Measurements from ENCODE around the gene PTPRK.

The PTPRK gene

DNA sequence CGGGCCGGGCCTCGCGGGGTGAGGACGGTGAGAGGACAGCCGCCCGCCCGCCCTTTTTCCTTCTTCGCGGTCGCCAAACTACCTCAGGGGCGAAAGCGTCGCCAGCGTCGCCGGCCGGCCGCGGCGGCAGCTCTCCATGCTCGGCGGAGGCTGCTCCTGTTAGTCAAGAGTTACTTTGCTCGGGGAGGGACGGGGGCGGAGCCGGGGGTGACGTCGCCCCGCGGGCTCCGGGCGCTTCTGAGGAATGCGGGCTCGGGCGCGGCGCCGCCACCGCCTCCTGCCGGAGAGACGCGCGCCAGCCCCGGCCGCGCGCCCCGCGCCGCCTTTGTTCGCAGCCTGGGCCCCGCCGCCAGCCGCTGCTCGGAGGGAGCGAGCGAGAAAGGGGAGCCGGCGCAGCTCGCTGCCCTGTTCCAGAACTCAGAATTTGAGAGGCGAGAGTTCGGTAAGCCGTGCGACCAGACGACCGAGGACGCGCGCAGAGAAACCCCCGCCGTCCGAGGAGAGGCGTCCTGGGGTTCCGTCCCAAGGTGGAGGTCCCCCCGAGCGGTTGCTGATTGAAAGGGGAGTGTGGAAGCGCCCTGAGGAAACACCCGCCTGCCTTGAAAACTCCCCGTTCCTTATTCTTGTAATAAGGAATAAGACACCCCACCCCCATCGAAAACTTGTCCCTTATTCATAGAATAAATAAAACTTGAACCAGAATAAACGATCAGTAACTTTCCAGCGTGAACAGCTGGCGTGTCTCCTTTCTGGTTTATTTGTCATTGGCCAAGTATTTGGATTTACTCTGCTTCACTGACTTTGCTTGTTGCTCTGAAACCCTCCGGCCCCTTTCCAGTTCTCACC, at the start of gene PTPRK:
TSS of gene PTPRK (minus strand) at position 164 of the 846 bp plus-strand sequence. CDS start 241 bp downstream, outside the sequence.
- peak; percentile 69 for DNase-seq

DNA sequence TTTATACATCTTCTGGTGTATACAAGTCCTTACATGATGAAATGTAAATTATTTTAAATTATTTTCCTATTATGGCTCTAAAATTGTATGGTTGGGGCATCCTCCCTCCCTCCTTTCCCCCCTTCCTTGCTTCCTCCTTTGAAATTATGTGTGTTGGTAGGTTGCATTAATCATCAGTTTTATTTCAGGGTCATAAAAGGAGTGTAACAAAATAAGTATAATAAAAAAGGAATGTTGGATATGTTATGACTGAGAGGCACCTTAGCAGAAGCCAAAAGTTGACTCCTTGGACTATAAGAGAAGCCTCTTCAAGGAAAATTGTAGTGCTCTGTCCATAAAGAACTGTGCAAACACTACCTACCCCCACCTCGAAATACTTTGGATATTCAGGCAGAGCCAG, 46.6 kb upstream of the PTPRK start:
- DNase-seq: no peak

DNA sequence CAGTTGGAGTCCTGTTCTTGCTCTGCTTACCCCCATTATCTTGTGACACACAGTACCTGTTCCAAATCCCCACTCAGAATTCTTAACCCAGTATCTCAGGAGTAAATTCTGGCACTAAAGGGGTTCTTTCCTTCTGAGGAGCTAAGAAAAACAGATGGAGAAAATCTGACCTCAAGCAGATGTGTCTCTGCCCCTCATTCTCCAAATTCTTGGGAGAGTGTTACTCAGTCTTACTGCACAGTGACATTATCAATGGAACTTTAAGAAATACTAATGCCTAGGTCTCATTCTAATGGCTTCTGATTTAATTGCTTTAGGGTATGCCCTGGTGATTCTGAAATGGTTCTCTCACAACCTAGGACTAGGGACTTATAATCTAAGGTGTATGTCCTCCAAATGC, 40.6 kb upstream of the PTPRK start:
- no peak for DNase-seq

DNA sequence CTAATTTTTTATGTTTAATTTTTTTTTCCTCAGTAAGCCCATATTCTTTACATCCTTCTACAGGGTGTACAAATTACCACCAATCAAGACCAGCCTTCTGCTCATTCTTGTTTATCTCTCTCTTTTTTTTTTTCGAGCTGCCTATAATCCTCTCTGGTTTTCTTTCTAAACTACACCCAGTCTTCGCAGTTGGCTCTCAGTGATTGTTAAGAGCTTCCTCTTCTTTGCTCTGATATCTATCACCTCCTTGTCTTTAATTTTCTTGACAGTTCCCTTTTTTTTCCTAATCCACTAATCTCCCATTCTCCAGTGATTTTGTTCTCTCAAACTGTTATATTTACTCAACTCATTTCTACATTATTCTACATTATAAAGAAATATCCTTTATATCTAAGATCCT, 38.5 kb upstream of the PTPRK start:
- no peak for DNase-seq

DNA sequence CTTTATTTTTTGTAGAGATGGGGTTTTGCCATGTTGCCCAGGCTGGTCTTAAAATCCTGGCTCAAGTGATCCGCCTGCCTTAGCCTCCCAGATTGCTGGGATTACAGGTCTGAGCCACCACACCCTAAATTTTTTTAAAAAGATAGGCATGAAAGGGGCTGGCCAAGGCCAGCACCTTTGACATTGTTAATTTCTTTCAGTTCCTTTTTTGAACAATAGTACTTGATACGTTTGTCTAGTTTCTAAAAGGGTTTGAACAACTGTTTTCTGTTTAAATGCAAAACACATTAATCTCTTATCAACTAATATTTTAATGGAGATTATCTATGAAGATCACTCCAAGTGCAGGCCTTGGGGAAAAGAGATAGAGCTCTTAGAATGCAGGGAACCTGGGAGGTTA, 37.6 kb upstream of the PTPRK start:
- no peak for DNase-seq

DNA sequence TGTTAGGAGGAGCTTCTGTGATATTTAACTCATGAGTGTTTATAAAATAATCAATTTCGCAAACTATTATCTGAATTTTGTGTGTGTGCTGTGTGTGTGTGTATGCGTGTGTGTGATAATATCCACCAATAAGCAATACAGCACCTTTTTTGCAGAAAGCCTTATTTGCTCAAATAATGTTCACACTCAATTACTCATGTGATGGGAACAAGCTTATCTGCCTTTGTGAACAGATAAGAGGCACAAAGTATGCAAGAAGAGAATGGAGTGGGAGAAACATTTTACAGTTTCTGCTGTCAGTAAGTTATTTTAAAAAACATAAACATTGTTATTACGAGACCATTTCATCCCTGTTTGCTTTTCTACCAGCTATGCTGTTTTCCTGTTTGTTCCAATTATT, 36.7 kb upstream of the PTPRK start:
- DNase-seq: no peak

DNA sequence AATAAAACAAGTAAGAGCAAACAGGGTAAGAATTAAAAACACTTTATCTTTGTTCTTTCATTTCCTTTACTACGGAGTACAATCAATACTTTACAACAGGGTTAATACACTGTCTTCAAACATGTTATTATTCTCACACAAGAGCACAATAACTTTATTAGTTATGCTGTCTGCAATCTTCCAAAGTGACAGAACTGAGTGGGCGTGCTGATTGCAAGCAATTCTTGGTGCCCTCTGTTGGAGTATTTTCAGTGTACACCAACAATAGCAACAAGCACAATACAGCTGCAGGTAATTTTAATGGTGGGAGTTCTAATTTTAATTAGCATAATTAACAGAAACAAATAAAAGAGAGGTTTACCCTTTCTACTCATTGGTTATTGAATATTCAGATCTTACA, 33.9 kb upstream of the PTPRK start:
- DNase-seq: no peak

DNA sequence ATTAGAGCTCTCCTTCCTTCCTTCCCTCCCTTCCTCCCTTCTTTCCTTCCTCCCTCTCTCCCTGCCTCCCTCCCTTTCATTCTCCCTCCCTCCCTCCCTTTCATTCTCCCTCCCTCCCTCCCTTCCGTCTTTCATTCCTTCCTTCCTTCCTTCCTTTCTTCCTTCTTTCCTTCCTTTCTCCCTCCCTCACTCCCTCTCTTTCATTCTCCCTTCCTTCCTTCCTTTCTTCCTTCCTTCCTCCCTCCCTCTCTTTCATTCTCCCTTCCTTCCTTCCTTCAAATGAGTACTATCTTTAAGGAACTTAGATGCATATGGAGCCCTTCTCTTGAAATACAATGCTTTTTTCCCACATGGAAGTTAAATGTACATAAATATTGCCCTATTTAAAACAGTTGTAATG, 20.9 kb upstream of the PTPRK start:
- DNase-seq: no peak

DNA sequence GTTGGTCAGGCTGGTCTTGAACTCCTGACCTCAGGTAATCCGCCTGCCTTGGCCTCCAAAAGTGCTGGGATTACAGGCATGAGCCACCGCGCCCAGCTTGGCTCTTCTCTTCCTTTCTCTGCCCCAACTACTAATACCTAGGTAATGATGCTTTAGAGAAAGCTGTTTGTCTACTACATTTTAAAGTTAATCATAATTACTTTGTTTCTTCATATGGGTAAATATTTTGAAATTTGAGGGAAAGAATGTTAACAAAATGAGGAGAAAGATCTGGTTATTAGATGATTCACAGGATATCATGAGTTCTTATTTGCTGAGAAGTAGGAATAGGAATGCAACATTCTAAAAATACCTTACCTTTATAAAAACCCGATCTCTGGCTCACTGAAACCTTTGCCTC, 18.4 kb upstream of the PTPRK start:
- no peak for DNase-seq

DNA sequence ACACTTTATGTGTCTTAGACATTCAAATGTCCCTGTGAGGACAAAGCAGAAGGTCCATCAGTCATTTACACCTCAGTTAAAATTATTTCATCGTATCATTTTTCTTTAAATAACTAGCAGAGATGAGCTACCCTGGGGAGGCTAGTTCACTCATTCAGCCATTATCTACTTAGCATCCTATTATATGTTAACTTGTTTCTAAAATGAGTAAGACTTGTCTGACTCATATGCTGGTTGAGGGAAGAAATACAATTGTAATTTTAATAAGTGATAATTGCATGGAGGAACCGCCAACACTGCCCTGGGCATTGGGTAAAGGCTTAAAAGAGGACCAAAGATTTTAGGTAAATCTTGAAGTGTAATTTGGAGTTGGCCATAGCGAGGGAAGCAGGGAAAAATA, 12.4 kb upstream of the PTPRK start:
- DNase-seq: no peak

DNA sequence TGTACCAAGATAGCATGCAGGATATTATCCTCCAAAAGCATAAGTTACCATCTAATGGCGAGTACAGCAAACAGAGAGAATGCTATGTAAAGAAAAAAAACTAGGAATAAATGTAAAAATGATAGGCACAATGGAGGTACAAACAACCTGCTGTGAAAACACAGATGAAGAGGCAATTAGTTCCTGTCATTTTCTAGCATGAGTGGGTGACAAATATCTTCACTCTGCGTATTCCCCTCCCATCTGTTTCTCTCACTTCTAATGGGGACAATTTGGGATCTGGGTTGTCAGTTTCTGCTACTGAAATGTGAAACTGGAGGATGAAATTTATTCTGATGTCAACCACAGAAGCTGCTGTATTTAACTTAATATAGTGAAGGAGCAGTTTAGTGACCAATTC, 11.7 kb upstream of the PTPRK start:
- no peak for DNase-seq

DNA sequence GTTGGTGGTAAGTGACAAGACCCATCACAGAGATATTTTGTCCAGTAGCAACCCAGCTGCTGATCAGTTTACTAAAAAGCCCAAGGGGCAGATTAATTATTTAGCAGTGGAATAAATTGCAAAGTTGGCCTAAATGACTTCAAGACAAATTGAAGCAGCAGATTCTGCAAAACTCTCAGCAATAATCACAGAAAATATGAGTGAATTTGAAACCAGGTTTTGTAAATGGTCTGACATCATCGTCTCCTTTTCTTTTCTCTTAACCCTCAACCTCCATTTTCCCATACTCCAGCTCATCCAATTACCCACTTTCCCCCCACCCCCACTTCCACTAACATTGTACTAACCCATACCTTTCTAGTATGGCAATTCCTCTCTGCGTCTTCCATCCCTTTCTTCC, 11.3 kb upstream of the PTPRK start:
- no peak for DNase-seq

DNA sequence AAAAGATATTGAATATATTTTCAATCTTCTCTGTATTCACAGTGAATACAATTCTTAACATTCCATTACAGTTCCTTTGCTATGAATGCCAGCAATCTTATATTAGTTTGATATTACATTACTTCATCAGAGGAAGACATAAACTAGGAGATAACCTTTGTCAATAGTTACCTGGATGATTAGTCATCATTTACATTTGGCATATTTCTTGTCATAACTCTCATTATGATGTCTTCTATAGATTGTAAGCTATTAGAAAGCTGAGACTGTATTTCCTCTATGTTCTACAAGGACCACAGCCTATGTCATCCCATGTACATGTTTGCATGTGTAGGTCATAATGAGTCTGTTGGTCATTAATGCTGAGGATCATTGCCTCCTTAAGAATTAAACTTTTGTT, 7.8 kb upstream of the PTPRK start:
- DNase-seq: no peak

DNA sequence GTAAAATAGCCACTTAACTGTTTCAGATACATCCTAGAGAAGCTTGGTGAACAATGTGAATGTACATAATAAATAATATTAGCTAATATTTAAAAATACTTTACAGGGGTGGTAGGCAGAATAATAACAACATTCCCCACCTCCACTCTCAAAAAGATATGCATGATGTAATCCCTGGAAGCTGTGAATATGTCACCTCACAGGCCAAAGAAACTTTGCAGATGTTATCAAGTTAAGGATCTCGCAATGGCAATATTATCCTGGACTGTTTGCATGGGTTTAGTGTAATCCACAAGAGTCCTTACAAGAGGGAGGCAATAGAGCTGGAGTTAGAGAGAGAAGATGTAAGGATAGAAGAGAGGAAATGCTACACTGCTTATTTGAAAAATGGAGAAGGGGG, 7.0 kb upstream of the PTPRK start:
- no peak for DNase-seq

DNA sequence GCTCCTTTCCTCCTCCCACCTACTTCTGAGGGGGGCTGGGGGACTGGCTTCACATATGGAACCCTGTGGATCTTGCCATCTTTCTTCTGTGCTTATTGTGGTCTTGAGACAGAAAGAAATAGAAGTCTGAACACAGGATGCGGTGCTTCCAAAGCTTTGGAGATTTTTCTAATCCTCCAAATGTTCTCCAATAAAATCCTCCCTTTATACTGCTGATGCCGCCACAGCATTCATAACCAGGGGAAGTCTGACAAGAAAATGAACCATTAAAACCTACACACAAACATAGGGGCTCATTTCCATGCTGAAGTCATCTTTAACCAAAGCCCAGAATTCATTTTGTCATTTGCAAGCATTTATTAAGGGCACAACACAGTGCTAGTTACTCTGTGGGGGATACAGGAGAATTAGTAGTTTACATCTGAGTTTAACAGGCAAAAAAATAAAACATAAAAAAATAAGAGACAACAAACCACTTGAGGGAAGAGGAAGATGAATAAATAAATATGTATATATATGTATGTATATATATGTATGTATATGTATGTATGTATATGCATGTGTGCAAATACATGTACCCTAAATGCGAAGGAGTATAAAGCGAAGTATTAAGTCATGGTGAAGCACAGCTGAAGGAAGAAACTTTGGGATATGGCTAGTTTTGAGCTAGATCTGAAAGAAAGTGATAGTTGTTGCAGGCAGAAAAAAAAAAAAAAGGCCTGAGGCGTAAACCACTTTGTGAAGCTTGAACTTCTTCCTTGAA, 5.9 kb upstream of the PTPRK start:
- DNase-seq: no peak

DNA sequence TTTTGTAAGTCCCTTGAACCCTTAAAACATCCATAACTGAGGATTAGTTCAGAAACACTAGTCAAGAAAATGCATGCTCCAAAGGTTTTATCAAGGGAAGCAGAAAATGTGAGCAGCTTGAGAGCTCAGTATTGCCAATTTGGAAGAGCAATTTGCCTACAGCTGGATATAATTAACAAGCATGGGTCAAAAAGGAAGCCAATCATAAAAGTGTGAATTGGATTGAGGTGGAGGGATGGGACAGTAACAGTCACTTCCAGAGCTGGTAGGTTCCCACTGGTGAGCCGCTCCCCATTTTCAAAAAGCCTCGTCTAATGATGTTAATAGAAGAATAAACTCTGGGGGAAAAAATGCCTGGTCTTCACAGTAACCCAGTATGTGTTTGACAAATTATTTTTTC, 5.0 kb upstream of the PTPRK start:
- DNase-seq: no peak

DNA sequence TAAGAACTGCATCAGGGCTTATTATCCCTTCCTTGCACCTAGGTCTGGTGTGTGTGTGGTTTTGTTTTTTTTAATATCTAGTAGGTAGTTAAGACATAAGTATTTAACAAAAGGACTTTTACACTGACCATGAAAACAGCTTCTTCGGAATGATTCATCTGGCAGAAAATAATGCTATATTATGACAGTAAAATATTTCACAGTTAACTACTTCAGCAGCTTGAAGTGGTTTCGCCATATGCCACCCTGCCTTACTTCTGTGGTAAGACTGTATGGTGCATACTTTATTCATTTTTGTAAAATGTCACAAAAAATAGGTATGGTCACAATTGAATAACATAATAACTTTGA, 858 bp upstream of the PTPRK start:
- no peak for DNase-seq

DNA sequence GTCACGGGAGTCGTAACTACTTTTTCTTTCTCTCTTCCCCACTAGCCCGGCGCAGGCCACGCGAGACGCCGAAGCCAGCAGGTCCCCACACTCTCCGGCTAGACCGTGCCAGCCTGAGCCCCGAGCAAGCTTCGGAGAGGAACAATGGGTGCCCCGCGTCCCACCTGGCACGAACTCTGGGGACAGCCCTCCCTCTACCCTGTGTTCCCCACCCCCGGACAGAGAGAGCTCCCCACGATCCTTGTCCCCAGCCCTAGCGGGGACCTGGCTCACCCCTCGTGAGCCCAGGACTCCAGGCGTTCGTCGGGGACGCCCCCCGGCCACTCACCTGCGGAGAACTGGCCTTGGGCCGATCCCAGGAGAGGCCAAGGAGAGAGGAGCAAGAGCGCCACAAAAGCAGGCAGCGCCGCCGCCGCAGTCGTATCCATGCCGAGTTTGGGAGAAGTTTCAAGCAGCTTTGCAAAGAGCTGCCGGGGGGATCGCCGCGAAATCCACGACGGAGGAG, 416 bp downstream of the PTPRK start:
- DNase-seq: peak; percentile 47

DNA sequence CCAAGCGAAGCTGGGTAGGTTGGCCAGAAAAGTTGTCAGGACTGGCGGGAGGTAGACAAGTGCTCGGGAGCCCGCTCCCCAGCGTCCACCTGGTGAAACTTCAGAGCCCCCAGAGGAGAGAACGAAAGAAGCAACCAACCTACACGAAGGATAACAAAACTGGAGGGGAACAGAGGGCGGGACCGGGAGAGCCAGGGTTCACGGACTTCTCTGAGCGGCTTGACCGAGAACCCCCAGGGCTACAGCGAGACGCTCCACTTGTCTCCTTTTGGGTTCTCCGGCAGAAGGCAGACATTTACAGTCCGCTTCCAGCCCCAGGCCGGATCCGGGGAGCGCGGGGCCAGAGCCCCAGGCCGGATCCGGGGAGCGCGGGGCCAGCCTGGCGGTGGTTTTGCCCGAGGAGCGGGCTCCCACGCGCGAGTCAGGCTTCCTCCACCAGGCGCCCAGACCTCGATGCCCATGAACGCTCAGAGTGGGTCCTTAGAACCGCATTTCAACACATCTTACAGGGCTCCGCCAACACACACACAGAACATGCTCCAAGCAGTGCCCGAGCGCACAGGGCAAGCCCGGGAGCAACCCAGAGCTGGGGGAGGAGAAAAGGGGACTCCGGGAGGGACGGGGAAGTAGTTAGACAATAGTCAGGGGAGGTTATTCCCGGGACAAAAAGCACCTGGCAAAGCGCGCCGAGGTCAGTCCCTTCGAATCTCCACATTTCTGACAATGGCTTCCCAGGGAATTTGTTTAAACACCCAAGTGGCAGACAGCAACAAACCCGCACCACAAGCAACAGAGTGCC, 1.1 kb downstream of the PTPRK start:
- DNase-seq: peak; percentile 23

DNA sequence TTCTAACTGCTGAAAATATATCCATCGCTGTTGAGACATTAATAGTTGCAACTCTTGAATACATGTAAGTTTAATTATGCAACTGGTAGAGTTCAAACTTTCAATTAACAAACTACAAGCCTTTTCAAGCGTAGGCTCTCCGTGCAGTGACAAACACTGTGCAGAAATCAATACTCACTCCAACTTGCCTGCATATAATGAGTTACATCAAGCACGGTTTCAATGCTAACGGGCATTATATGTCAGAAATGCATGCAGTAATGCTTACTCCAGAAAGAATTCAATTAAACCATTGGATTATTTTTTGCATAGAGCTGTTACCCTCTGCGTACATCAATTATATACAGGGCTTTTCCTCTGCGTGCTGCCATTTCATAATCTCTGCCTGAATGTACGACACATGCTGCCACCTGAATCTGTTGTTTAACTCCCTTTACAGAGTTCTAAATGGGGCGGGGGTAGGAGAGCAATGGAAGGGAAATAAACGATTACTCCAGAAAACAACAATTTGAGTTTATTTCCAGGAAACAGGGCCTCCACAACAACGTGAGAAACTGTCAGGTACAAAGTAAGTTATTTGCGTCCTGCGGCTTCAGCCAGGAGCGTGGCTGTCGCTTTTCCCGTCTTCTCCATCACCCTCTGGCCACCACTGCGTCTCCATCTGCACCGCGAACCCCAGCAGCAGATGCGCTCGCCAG, 1.8 kb downstream of the PTPRK start:
- DNase-seq: no peak

DNA sequence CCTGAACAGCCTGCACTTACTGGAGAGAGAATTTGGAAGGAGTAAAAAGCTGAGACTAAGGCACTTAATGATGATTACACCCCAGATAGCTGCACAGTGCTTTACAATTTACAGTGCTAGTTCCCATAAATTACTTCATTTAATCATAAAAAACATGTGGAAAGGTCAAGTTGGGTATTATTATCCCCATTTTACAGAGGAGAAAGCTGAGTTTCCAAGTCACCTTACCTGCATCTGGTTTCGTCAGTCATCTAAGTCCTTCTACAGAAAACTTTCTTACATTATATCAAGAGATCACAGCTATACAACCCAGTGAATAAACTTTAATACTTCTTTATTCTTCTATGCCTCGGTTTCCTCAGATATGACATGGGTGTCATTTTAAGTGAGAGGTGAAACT, 3.3 kb downstream of the PTPRK start:
- no peak for DNase-seq

DNA sequence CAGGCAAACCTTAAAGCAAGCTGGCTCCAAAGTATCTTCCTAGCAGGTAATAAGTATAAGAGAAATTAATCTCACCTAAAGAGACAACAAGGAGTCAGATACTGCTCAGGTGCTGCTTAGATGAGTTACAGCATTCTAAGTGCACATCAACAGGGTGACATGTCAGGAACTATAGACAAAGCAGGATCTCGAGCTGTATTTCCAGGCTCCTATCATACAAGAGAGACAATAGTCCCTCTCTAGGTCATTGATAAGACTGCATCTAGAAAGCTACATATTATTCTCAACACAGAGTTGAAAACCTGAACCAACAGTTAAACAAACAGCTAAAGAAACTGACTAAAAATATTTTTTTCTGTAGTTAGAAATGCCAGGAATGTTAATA, 3.9 kb downstream of the PTPRK start:
- DNase-seq: no peak

Data from NCI-H2107 (cell line).